ENCODE results near the gene TRIM40.

The TRIM40 gene

GRCh38 chr6:30150671-30151395 lies 14.9 kb downstream of the TRIM40 start:
- no peak for DNase-seq (ENCODE audit: low read depth)
- H3K4me3 ChIP-seq (replicated peaks; ENCODE audit: low read depth, low read length): no peak overlapping the region
- TF ChIP-seq CTCF (IDR thresholded peaks at IDR 0.05; ENCODE audit: low read length, missing control alignments): no peak

GRCh38 chr6:30151580-30151979 lies 15.6 kb downstream of the TRIM40 start:
- no peak overlapping the region for H3K4me3 ChIP-seq (replicated peaks; ENCODE audit: low read depth, low read length)

GRCh38 chr6:30152016-30152673 lies 16.2 kb downstream of the TRIM40 start:
- DNase-seq (ENCODE audit: low read depth): no peak
- no peak for TF ChIP-seq CTCF (IDR thresholded peaks at IDR 0.05; ENCODE audit: low read length, missing control alignments)
- no peak overlapping the region for H3K4me3 ChIP-seq (replicated peaks; ENCODE audit: low read depth, low read length)

More at GRCh38 chr6:30151580-30151979, 15.6 kb downstream of the TRIM40 start:
- no peak for TF ChIP-seq CTCF (IDR thresholded peaks at IDR 0.05; ENCODE audit: low read length, missing control alignments)
- DNase-seq (ENCODE audit: low read depth): no peak

- H3K4me3 ChIP-seq (replicated peaks; ENCODE audit: low read depth, low read length): no peak overlapping the region
- TF ChIP-seq CTCF (IDR thresholded peaks at IDR 0.05; ENCODE audit: low read length, missing control alignments): no peak
- no peak for DNase-seq (ENCODE audit: low read depth)
These were observed 17.1 kb downstream of the TRIM40 start for GRCh38 chr6:30152910-30153610.

- H3K4me3 ChIP-seq (replicated peaks; ENCODE audit: low read depth, low read length): no peak overlapping the region
- TF ChIP-seq CTCF (IDR thresholded peaks at IDR 0.05; ENCODE audit: low read length, missing control alignments): no peak
- DNase-seq (ENCODE audit: low read depth): no peak
These were observed 18.1 kb downstream of the TRIM40 start for GRCh38 chr6:30154061-30154460.

- no peak overlapping the region for H3K4me3 ChIP-seq (replicated peaks; ENCODE audit: low read depth, low read length)
- peak; percentile 75 for DNase-seq (ENCODE audit: low read depth)
- TF ChIP-seq CTCF (IDR thresholded peaks at IDR 0.05; ENCODE audit: low read length, missing control alignments): no peak
These were observed 19.0 kb downstream of the TRIM40 start for GRCh38 chr6:30154709-30155519.
